ENCODE measurements around the gene FLAD1.

Gene FLAD1

GRCh38 chr1:155003766-155004351 lies 20.7 kb downstream of the FLAD1 start:
- no peak for DNase-seq (ENCODE audit: low read depth in 2 of 2)

DNA sequence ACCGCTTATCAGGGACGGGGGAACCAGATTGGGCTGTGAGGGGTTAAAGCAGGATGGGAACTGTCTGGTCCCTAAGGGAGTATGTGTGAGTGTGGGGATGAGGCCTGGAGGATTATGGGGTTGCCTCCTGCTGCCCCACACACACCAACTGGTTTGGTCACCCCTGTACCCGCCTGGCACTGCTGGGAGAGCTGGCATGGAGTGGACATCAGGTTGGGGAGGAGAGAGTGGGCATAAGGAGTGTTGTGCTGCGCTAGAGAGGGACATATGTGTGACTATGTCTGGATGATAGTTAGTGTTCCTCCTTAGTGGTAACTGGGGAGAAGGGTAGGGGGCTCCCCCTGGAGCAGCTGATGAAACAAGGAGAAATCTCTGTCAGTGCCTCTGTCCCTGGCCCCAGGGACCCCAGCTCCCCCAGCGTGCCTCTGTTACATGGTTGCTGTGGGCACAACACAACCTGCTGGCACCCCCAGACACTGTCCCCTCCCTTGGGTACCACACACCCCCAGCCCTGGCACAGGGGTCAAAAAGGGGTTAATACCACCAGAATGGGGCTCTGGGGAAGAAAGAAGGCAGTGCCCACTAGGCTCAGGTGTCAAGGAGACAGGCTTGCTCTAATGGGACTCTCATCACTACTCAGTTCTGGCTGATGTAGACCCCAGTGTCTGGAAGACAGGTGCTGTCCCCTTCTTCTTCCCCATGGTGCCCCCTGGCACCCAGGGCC lies 21.4 kb downstream of the FLAD1 start:
- DNase-seq (ENCODE audit: low read depth in 2 of 2), result no peak

GRCh38 chr1:155005076-155006011 lies 22.2 kb downstream of the FLAD1 start:
- DNase-seq (ENCODE audit: low read depth in 2 of 2), result no peak

- DNase-seq (ENCODE audit: low read depth in 2 of 2), result no peak
Observed at GRCh38 chr1:155006601-155007101, 23.5 kb downstream of the FLAD1 start.

GRCh38 chr1:155007251-155007828 lies 24.2 kb downstream of the FLAD1 start:
- DNase-seq (ENCODE audit: low read depth in 2 of 2), result no peak

DNA sequence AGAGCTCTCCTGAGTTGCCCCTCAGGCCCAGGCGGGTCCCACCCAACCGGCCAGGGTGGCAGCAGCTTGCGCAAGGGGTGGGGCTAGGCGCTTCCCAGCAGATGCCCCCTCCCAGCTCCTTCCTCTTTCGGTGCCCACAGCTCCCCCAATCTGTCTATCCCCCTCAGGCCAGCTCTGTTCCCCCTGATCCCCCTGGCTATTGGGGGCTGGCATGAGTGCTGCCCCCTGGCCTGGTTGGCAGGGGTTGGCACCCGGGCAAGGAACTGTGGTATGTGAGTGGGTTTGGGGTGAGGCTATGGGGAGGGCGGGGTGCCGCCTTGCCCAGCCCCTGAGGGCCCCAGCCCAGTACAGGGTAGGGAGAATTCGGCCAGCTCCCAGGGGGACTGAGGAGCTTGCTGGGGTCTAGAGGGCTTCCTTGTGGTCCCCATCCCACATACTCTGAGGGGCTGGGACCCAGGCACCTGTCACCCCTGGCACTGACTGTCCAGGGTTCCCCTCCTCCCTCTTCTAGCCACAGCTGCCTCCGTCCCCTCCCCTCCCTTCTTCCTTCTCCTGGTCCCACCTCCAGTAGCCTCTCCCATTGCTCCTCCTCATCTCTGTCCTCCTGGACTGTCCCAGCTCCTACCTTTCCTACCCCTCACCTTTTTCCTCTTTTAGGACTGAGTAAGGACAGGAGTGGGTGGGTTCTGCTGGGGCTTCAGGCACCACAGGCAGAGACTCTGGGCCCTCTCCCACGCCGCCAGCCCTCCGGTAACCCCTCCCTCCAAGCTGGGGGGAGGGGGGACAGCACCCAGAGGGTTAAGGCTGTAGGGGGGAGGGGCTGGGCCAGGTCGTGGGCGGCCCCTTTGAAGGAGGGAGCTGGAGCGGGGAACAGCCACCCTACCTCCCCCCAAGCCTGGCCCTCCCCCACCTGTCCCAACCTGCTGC lies 25.1 kb downstream of the FLAD1 start:
- no peak for DNase-seq (ENCODE audit: low read depth in 2 of 2)

DNA sequence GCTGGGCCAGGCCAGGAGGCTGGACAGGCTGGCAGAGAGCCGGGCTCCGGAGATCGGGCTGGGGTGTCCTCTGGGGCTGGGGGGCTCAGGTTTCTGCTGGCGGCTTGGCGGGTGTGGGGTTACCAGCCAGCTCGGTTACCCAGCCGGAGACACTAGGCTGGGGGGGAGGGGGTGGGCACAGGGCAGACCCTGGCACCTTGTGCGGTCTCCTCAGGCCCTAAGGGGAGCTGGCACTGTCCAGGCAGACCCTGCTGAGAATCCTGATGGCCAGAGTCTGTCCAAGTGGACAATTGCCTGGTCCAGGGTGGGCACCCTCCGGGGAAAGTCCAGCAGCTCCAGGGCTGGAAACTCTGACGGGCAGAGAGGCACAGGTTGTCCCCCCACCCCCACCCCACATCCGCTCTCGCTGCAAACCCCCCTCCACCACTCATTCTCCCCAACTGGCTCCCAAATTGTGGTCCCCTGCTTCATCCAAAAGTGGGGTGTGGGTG lies 26.1 kb downstream of the FLAD1 start:
- no peak for DNase-seq (ENCODE audit: low read depth in 2 of 2)

GRCh38 chr1:155009742-155010141 lies 26.6 kb downstream of the FLAD1 start:
- DNase-seq (ENCODE audit: low read depth in 2 of 2), result no peak

DNA sequence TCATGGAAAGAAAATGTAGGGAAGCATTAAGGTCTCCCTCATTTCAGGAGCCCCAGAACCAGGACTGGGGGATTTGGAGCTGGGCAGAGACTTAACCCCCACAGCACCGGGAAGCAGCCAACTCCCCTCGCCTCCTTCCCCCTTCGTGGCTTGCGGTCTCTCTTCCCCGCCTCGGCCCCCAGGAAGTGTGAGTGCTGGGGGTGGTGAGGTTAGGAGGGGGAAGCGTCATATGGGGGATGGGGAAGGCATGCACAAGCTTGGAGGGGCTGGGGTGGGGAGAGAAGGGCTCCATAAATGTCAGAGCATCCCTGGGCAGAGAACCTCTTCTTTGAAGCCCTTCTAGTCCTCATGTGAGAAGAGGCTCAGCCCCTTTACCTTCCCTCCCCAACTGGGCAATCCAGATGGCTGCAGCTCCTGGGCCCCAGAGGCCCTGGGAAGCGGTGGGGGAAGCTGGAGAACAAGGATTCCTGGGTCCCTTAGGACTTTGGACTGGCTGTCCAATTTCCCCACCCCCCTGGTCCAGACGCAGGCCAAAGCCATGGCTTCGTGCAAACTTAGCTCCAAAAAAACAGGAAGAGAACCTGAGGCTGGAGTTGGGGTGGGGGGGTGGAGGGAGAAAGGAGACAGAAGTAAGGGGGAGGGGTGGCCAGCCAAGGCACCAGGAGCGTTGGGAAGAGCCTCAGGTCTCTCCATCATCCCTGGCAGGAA lies 27.2 kb downstream of the FLAD1 start:
- DNase-seq (ENCODE audit: low read depth in 2 of 2), result no peak

DNA sequence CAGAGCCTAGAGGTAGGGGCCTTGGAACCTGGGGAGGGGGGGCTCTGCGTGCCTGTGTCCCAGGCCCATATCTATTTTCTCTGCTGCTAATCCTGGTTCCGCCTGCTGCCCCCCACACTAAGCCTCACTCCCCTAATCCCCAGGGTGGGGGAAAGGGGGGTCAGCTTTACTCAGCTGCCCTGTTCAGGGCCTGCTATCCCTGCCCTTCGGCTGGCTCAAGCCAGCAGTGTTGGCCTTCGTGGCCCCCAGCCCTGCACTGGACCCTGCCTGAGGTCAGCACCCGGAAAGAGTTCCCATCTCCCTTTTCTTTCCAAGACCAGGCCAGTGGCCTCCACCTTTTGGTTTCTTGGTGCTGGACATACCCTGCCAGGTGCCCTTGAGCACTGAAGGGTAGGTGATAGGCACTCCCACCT lies 27.9 kb downstream of the FLAD1 start:
- DNase-seq (ENCODE audit: low read depth in 2 of 2), result no peak

GRCh38 chr1:155011437-155012025 lies 28.4 kb downstream of the FLAD1 start:
- DNase-seq (ENCODE audit: low read depth in 2 of 2), result no peak

GRCh38 chr1:155012026-155012546 lies 28.9 kb downstream of the FLAD1 start:
- no peak for DNase-seq (ENCODE audit: low read depth in 2 of 2)

DNA sequence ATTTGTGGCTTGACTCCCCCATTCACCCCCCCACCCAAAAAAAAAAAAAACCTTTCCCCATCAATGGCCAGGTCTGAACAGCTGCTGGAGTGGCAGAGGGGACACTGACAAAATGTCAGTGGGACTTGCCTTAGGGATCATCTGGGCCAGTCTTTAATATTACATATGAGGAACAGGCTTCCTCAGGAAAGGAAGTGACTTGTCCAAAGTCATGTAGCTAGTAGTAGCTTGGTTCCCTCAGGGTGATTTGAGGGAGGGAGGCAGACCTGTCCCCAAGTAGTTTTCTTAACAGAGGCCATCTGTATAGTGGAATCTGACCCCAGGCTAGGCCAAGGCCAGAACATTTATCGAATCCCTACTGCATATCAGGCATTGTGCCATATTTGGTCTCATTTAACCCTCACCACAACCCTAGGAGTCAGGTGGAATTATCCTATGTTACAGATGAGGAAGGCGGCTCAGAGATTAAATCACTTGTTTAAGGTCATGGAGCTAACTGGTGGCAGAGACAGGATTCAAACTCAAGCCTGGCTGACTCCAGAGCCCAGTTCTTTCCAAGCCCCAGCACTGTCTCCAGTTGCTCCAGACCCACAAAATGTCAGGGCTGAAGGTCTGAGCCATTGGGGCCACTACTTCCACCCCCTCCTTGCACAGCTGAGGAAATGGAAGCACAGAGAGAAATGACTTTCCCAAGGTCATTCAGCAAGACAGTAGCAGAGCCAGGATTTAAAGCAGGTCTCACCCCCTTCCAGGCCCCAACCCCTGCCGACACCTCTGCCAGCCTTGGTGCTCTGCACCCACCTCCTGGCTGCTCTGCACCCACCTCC lies 29.8 kb downstream of the FLAD1 start:
- no peak for DNase-seq (ENCODE audit: low read depth in 2 of 2)

DNA sequence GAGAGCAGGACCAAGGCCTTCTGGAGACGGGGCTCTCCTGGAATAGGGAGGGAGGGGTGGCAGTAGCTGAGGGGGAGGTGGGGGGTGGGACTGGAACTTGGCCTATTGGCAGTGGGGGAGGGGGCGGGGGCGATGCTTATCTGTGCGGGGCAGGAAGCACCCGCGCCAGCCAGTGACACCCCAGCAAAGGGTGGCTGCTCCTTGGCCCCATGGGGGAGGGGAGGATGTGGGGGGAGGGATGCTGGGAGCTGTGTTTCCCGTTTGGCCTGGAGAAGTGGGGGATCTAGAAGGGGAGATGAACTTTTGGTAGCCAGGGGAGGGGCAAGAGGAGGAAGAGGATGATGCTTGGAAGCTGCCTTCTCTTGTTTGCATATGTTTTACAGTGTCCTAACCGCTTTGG lies 30.5 kb downstream of the FLAD1 start:
- DNase-seq (ENCODE audit: low read depth in 2 of 2), result no peak

GRCh38 chr1:155014709-155015508 lies 31.8 kb downstream of the FLAD1 start:
- DNase-seq (ENCODE audit: low read depth in 2 of 2), result no peak

DNA sequence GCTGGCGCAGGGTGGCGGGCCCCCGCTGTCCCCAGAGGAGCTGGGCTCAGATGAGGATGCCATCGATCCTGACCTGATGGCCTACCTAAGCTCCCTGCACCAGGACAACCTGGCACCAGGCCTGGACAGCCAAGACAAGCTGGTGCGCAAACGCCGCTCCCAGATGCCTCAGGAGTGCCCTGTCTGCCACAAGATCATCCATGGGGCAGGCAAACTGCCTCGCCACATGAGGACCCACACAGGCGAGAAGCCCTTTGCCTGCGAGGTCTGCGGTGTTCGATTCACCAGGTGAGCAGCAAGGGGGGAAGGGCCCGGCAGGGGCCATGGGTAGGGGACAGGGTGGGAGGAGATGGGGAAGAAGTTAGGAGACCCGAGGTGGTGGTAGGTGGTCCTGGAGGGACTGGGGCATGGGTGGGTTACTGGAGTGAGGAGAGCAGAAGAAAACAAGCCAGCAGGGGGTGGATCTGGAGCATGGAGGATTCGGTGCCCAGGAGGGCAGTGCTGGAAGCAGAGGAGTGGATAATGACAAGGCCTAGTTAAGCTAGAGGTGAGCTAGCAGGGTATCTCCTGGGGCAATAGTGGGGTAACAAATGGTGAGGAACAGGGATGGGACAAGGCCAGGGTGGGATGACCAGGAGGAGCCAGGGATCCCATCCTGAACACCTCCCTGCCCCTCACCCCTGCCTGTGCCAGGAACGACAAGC lies 32.5 kb downstream of the FLAD1 start:
- DNase-seq (ENCODE audit: low read depth in 2 of 2), result no peak

GRCh38 chr1:155016231-155016831 lies 33.2 kb downstream of the FLAD1 start:
- DNase-seq (ENCODE audit: low read depth in 2 of 2), result no peak
